GM12878 (cell line): ENCODE measurements around the gene DMD. TPM values are rescaled to one million over a fixed set of nuclear protein-coding genes. Genes with fewer than 3 reads are reported as not detected.

Source experiments
- ATAC-seq: fragments of 200-7000 bp; cut with Tn5 transposase; 3 replicates; pipeline ENCODE4 v1.9.1; 2020; ENCODE audit warnings: mild to moderate bottlenecking, moderate library complexity
- BruUV-seq: library from RNA; stranded (reverse); fragments of 400-500 nt; replicated peaks from 2 replicates; lab custom pipeline; 2021; lab: Mats Ljungman, UMichigan
- CTCF ChIA-PET: fragments of 300-600 bp; sonication (Branson Sonifier 250); formaldehyde crosslinking; extraction: SDS; loops from one replicate; lab custom pipeline; 2021; ENCODE audit warnings: inconsistent platforms; lab: Yijun Ruan, JAX
- POLR2A ChIA-PET: fragments of 350-600 bp; formaldehyde crosslinking; extraction: SDS; loops from one replicate; lab custom pipeline; 2021; ENCODE audit warnings: inconsistent platforms; lab: Charles Lee
- RAD21 ChIA-PET: fragments of 300-600 bp; sonication (Branson Sonifier 250); formaldehyde crosslinking; loops from one replicate; lab custom pipeline; 2023; ENCODE audit warnings: antibody characterized with exemption; ENCODE audit not compliant: unreplicated experiment; lab: Charles Lee
- SMC1A ChIA-PET: fragments of 300-600 bp; sonication (Branson Sonifier 250); formaldehyde crosslinking; loops from one replicate; lab custom pipeline; 2023; ENCODE audit not compliant: unreplicated experiment, uncharacterized antibody; lab: Charles Lee
- DNase-seq: peaks from one replicate; pipeline ENCODE4 v3.0.0-alpha.2; 2011; ENCODE audit warnings: low read depth, low spot score
- FAIRE-seq: peaks from 3 replicates; lab custom pipeline; 2011; peaks lifted over from hg19 to GRCh38; lab: Jason Lieb, UNC
- H2AFZ ChIP-seq: 2 replicates; pipeline ENCODE4 v1.6.0; 2011; ENCODE audit warnings: low read depth, low read length, control low read depth; ENCODE audit not compliant: control insufficient read depth
- H3K27ac ChIP-seq: 2 replicates; pipeline ENCODE4 v1.5.1; 2011; ENCODE audit warnings: control low read depth; ENCODE audit not compliant: control insufficient read depth, insufficient read depth
- H3K27me3 ChIP-seq, 2 experiments: replicated peaks in 1 of 2; 2 replicates each; pipeline versions ENCODE4 v1.6.0 to v1.6.1; 2011; ENCODE audit warnings: low read length in 1 of 2; ENCODE audit not compliant: control insufficient read depth in 2 of 2, insufficient read depth in 2 of 2
- H3K36me3 ChIP-seq, 2 experiments: 2 replicates each; pipeline ENCODE4 v1.5.1; 2011; ENCODE audit warnings: low read length in 1 of 2; ENCODE audit not compliant: control insufficient read depth in 2 of 2, insufficient read depth in 2 of 2
- H3K4me1 ChIP-seq: 2 replicates; pipeline ENCODE4 v1.6.1; 2011; ENCODE audit warnings: mild to moderate bottlenecking, low read length, moderate library complexity, mixed read lengths; ENCODE audit not compliant: control insufficient read depth, insufficient read depth
- H3K4me2 ChIP-seq: 2 replicates; pipeline ENCODE4 v1.6.0; 2011; ENCODE audit warnings: control low read depth; ENCODE audit not compliant: control insufficient read depth, insufficient read depth
- H3K4me3 ChIP-seq: fragments of 200-600 bp; sonication (generic); 2 replicates; pipeline ENCODE4 v1.5.1; 2016
- H3K79me2 ChIP-seq: 2 replicates; pipeline ENCODE4 v1.6.0; 2011; ENCODE audit warnings: low read length; ENCODE audit not compliant: control insufficient read depth, insufficient read depth
- H3K9ac ChIP-seq: 2 replicates; pipeline ENCODE4 v1.8.0; 2011; ENCODE audit warnings: low read length, control low read depth, mixed read lengths; ENCODE audit not compliant: control insufficient read depth, insufficient read depth
- H3K9me3 ChIP-seq: replicated peaks from 3 replicates; pipeline ENCODE4 v1.5.1; 2011; ENCODE audit warnings: mild to moderate bottlenecking, low read length; ENCODE audit not compliant: control insufficient read depth, insufficient read depth
- H4K20me1 ChIP-seq: 2 replicates; pipeline ENCODE4 v1.6.0; 2011; ENCODE audit not compliant: control insufficient read depth, insufficient read depth
- BACH1 ChIP-seq: fragments of 450-650 bp; IDR thresholded peaks from 2 replicates; pipeline ENCODE4 v1.6.1; 2017; ENCODE audit warnings: mild to moderate bottlenecking, borderline replicate concordance
- BCLAF1 ChIP-seq: fragments of 450-650 bp; IDR thresholded peaks from 2 replicates; pipeline ENCODE4 v1.6.1; 2017; ENCODE audit warnings: antibody characterized with exemption, mild to moderate bottlenecking, moderate library complexity
- EED ChIP-seq: sonication (generic); IDR thresholded peaks from 2 replicates; pipeline ENCODE4 v1.6.1; 2016; ENCODE audit warnings: antibody characterized with exemption, low read depth
- FOXK2 ChIP-seq: fragments of 450-650 bp; IDR thresholded peaks from 2 replicates; pipeline ENCODE4 v1.6.1; 2017; ENCODE audit warnings: mild to moderate bottlenecking, moderate library complexity
- HDAC6 ChIP-seq: fragments of 200-600 bp; sonication (generic); IDR thresholded peaks from one replicate; pipeline ENCODE4 v1.8.0; 2017; ENCODE audit warnings: antibody characterized with exemption; ENCODE audit not compliant: unreplicated experiment
- POU2F2 ChIP-seq: IDR thresholded peaks from 3 replicates; pipeline ENCODE4 v1.6.1; 2011; ENCODE audit warnings: low read depth, mild to moderate bottlenecking, low read length, borderline replicate concordance
- STAT3 ChIP-seq: IDR thresholded peaks from 2 replicates; pipeline ENCODE4 v1.6.1; 2011; ENCODE audit warnings: low read depth, low read length, improper control_type of control experiment
- TAF1 ChIP-seq: IDR thresholded peaks from 2 replicates; pipeline ENCODE4 v1.6.1; 2011; ENCODE audit warnings: mild to moderate bottlenecking, low read depth, low read length, borderline replicate concordance
- TBL1XR1 ChIP-seq: IDR thresholded peaks from 2 replicates; pipeline ENCODE4 v1.6.1; 2012; ENCODE audit warnings: low read depth, low read length, improper control_type of control experiment
- ZNF217 ChIP-seq: fragments of 450-650 bp; IDR thresholded peaks from 2 replicates; pipeline ENCODE4 v1.6.1; 2017; ENCODE audit warnings: antibody characterized with exemption, mild to moderate bottlenecking
- ZNF384 ChIP-seq: IDR thresholded peaks from 2 replicates; pipeline ENCODE4 v1.6.1; 2012; ENCODE audit warnings: low read depth, mild to moderate bottlenecking, low read length, improper control_type of control experiment, borderline replicate concordance
- WGBS: methylation state at CpG from one replicate; pipeline ENCODE4 v1.1.6; 2016; ENCODE audit warnings: low lambda C conversion rate; ENCODE audit not compliant: insufficient replicate concordance, insufficient coverage; ENCODE audit errors: missing lambda C conversion rate; 5-methylcytosine and 5-hydroxymethylcytosine counted together
- in situ Hi-C: fragments of 300-500 bp; cut with MboI; formaldehyde crosslinking; loops from 9 replicates; pipeline ENCODE4 v1.14.3; 2018; ENCODE audit warnings: mixed read lengths
- intact Hi-C: fragments of 100-400 bp; cut with micrococcal nuclease; formaldehyde crosslinking; loops from one replicate; pipeline ENCODE4 v1.14.2; 2022; ENCODE audit not compliant: unreplicated experiment
- polyA plus RNA-seq, 11 experiments: library from polyadenylated mRNA; depleted of rRNA in 4 of 11; unstranded in 6 of 11; stranded (reverse) in 5 of 11; fragments of >200 nt; fragmentation: Nextera tagmentation in 4 of 11; fragmentation: Illumina TruSeq in 1 of 11; extraction: Ambion mirVana in 4 of 11; extraction: Trizol in 1 of 11; gene quantifications; 1 replicate in 1 of 11; 2 replicates in 10 of 11; pipeline versions ENCODE4 v1.2.1 to v1.2.3, GENCODE V29; 2011 to 2016; ENCODE audit warnings: inconsistent platforms in 2 of 11, missing spikeins in 2 of 11, low read depth in 1 of 11
- total RNA-seq, 4 experiments: library from RNA; depleted of rRNA in 3 of 4; stranded (reverse); fragments of >200 nt in 3 of 4; fragmentation: Illumina TruSeq in 1 of 4; extraction: Trizol in 1 of 4; gene quantifications; 2 replicates each; pipeline versions ENCODE4 v1.2.1 to v1.2.3, GENCODE V29; 2013 to 2021
- TF ChIP-seq, protein P1 (sequence below): fragments of 450-650 bp; formaldehyde crosslinking; IDR thresholded peaks from 2 replicates; pipeline ENCODE4 v1.4.0; 2022; ENCODE audit warnings: mild to moderate bottlenecking, moderate library complexity
- TF ChIP-seq, protein P2 (sequence below): fragments of 450-650 bp; formaldehyde crosslinking; IDR thresholded peaks from 2 replicates; pipeline ENCODE4 v1.5.0; 2022; ENCODE audit warnings: mild to moderate bottlenecking, missing genetic modification characterization

Gene DMD
- total and polyA plus RNA-seq, 10 of the 15 experiments (the other 5 are each of a cell fraction or from before 2014, with no cell fraction given) = 1.4 to 24.3 (median 4.3) TPM

DNA sequence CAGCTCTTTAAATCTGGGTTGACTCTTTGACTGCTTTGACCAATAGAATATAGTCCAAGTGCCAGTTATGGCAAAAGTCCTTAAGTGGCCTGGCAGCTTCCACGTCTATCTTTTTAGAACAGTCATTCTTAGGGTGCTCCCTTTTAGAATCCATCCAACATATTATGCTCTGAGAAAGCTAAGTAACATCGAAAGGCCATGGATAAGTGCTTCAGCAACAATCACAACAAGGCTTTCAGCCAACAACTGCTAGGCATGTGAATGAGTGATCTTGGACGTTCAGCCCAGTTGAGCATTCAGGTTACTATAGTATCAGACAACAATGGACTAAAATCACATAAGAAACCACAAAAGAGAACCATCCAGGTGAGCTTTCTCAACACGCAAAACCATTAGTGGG is 818.7 kb downstream of the DMD start (continued):
- TF ChIP-seq ZNF384 (no peak), EED (no peak), ZNF217 (no peak), HDAC6 (no peak), BACH1 (no peak)
- TF ChIP-seq, protein P1, sequence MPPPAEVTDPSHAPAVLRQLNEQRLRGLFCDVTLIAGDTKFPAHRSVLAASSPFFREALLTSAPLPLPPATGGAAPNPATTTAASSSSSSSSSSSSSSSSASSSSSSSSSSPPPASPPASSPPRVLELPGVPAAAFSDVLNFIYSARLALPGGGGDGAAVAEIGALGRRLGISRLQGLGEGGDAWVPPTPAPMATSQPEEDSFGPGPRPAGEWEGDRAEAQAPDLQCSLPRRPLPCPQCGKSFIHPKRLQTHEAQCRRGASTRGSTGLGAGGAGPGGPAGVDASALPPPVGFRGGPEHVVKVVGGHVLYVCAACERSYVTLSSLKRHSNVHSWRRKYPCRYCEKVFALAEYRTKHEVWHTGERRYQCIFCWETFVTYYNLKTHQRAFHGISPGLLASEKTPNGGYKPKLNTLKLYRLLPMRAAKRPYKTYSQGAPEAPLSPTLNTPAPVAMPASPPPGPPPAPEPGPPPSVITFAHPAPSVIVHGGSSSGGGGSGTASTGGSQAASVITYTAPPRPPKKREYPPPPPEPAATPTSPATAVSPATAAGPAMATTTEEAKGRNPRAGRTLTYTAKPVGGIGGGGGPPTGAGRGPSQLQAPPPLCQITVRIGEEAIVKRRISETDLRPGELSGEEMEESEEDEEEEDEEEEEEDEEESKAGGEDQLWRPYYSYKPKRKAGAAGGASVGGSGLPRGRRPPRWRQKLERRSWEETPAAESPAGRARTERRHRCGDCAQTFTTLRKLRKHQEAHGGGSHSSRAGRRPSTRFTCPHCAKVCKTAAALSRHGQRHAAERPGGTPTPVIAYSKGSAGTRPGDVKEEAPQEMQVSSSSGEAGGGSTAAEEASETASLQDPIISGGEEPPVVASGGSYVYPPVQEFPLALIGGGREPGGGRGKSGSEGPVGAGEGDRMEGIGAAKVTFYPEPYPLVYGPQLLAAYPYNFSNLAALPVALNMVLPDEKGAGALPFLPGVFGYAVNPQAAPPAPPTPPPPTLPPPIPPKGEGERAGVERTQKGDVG = no peak

GRCh38 chrX:32370456-32371205 is 840.7 kb downstream of the DMD start:
- H3K4me2 ChIP-seq = no peak overlapping the region
- ATAC-seq = no peak
- ChIA-PET RAD21 (no interaction called here), SMC1A (no interaction called here), CTCF (no interaction called here), POLR2A (no interaction called here)
- FAIRE-seq = no peak
- H3K36me3 ChIP-seq = no peaks in the 10 kb centered on the region
- in situ Hi-C loops (no loop called here), intact Hi-C loops (no loop called here)
- BruUV-seq = no TSS peak
- H4K20me1 ChIP-seq = no peaks in the 10 kb centered on the region; the same call in 1 of the 2 replicates
- H3K79me2 ChIP-seq = no peaks in the 10 kb centered on the region
- no peak overlapping the region for H3K9ac ChIP-seq
- H3K27ac ChIP-seq = no peak overlapping the region
- WGBS = 20% methylated on average over 5 of the region's 5 CpGs
- H3K9me3 ChIP-seq = no peaks in the 10 kb centered on the region
- no peak overlapping the region for H3K4me3 ChIP-seq
- H3K27me3 ChIP-seq = no peaks in the 10 kb centered on the region
- no peaks in the 10 kb centered on the region for H3K4me1 ChIP-seq
- H2AFZ ChIP-seq = no peak overlapping the region
- DNase-seq = no peak
- TF ChIP-seq, protein P2, sequence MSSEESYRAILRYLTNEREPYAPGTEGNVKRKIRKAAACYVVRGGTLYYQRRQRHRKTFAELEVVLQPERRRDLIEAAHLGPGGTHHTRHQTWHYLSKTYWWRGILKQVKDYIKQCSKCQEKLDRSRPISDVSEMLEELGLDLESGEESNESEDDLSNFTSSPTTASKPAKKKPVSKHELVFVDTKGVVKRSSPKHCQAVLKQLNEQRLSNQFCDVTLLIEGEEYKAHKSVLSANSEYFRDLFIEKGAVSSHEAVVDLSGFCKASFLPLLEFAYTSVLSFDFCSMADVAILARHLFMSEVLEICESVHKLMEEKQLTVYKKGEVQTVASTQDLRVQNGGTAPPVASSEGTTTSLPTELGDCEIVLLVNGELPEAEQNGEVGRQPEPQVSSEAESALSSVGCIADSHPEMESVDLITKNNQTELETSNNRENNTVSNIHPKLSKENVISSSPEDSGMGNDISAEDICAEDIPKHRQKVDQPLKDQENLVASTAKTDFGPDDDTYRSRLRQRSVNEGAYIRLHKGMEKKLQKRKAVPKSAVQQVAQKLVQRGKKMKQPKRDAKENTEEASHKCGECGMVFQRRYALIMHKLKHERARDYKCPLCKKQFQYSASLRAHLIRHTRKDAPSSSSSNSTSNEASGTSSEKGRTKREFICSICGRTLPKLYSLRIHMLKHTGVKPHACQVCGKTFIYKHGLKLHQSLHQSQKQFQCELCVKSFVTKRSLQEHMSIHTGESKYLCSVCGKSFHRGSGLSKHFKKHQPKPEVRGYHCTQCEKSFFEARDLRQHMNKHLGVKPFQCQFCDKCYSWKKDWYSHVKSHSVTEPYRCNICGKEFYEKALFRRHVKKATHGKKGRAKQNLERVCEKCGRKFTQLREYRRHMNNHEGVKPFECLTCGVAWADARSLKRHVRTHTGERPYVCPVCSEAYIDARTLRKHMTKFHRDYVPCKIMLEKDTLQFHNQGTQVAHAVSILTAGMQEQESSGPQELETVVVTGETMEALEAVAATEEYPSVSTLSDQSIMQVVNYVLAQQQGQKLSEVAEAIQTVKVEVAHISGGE (CRISPR knock-in tag) = no peak
- TF ChIP-seq STAT3 (no peak), BCLAF1 (no peak), TAF1 (no peak), TBL1XR1 (no peak), ZNF384 (no peak), POU2F2 (no peak), FOXK2 (no peak)
